Body of pancreas (tissue), 4 donors: ENCODE results near the gene CCDC121. TPM values are rescaled to one million over a fixed set of nuclear protein-coding genes. Genes with fewer than 3 reads are reported as not detected.
"Not testable (repeated sequence)": the region's sequence is repeated elsewhere in the genome, so short reads cannot be mapped to it uniquely, and the experiment has no call there.

Source experiments
- ATAC-seq: fragments of 150-250 bp; one replicate; pipeline ENCODE4 v1.9.1; 2016
- DNase-seq, 4 donors: peaks; one replicate each; pipeline ENCODE4 v3.0.0-alpha.2; 2019
- H3K27ac ChIP-seq, 4 donors: fragments of 200-600 bp; sonication (generic); 1 replicate in 3 of 4; 2 replicates in 1 of 4; pipeline versions ENCODE4 v1.5.1 to v1.6.1; 2016 to 2019; ENCODE audit warnings: mild to moderate bottlenecking in 1 of 4, mixed read lengths in 1 of 4, moderate library complexity in 1 of 4
- H3K27me3 ChIP-seq, 2 donors: fragments of 200-600 bp; sonication (generic); one replicate each; pipeline ENCODE4 v1.6.0; 2016; ENCODE audit warnings: mild to moderate bottlenecking in 1 of 2
- H3K36me3 ChIP-seq, 2 donors: fragments of 200-600 bp; sonication (generic); replicated peaks in 1 of 2; 2 replicates each; pipeline ENCODE4 v1.5.1; 2016; ENCODE audit warnings: low read depth in 2 of 2; ENCODE audit not compliant: insufficient read depth in 1 of 2
- H3K4me1 ChIP-seq: fragments of 200-600 bp; sonication (generic); one replicate; pipeline ENCODE4 v1.6.0; 2016
- H3K4me3 ChIP-seq, 2 donors: fragments of 200-600 bp; sonication (generic); 1 replicate in 1 of 2; 2 replicates in 1 of 2; pipeline ENCODE4 v1.5.1; 2016 to 2019
- H3K9me3 ChIP-seq, 3 donors: fragments of 200-600 bp; sonication (generic); 1 replicate in 2 of 3; 2 replicates in 1 of 3; pipeline ENCODE4 v1.5.1; 2016
- POLR2A ChIP-seq, 3 donors: fragments of 450-650 bp; IDR thresholded peaks; one replicate each; pipeline ENCODE4 v1.6.1; 2016; ENCODE audit warnings: antibody characterized with exemption in 3 of 3, mild to moderate bottlenecking in 2 of 3
- WGBS, 2 donors: methylation state at CpG; one replicate each; pipeline ENCODE4 v1.1.5; 2017; 5-methylcytosine and 5-hydroxymethylcytosine counted together
- intact Hi-C: fragments of 100-400 bp; cut with DNase I; formaldehyde crosslinking; loops from one replicate; pipeline ENCODE4 v1.15.1; 2023
- total RNA-seq, 2 donors: library from RNA; depleted of rRNA; stranded (reverse); fragments of >200 nt; gene quantifications; one replicate each; pipeline ENCODE4 v1.1.0, GENCODE V29; 2016
- TF ChIP-seq, protein P1 (sequence below), 7 experiments: fragments of 450-650 bp in 4 of 7; fragments of 200-600 bp in 3 of 7; sonication (generic) in 3 of 7; IDR thresholded peaks; one replicate each; pipeline ENCODE4 v1.5.1; 2016 to 2019; ENCODE audit warnings: antibody characterized with exemption in 7 of 7

CCDC121 gene
- total RNA-seq, 2 donors from 2014 or later: 1.3 to 2.1 TPM

DNA sequence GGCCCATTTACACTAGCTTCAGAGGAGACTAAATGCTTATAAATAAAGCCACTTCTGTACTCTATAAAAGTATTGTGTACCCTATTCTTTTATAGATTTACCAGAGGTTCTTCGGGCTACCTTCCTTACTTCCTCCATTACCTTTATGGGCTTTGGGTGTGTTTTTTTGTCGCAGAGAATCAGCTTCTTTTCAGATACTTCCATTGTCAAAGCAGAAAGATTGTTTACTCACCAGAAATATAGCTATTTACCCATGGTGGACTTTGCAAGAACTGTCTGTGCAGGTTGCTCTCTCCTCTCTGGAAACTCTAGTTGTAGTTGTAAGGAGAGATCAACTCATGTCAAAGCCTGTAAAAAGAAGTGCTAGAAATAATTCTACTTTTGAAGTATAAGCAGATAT lies 14.8 kb downstream of the CCDC121 start:
- 88 to 93% methylated on average over 2 of the region's 2 CpGs for WGBS, 2 donors
- no peaks in the 10 kb centered on the region for H3K9me3 ChIP-seq
- no peak for DNase-seq
- no peaks in the 10 kb centered on the region for H3K27me3 ChIP-seq
- no peaks in the 10 kb centered on the region for H3K4me1 ChIP-seq
- TF ChIP-seq, protein P1, sequence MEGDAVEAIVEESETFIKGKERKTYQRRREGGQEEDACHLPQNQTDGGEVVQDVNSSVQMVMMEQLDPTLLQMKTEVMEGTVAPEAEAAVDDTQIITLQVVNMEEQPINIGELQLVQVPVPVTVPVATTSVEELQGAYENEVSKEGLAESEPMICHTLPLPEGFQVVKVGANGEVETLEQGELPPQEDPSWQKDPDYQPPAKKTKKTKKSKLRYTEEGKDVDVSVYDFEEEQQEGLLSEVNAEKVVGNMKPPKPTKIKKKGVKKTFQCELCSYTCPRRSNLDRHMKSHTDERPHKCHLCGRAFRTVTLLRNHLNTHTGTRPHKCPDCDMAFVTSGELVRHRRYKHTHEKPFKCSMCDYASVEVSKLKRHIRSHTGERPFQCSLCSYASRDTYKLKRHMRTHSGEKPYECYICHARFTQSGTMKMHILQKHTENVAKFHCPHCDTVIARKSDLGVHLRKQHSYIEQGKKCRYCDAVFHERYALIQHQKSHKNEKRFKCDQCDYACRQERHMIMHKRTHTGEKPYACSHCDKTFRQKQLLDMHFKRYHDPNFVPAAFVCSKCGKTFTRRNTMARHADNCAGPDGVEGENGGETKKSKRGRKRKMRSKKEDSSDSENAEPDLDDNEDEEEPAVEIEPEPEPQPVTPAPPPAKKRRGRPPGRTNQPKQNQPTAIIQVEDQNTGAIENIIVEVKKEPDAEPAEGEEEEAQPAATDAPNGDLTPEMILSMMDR (IDR thresholded peaks at IDR 0.05): no peak
- TF ChIP-seq POLR2A (IDR thresholded peaks at IDR 0.05): no peak
- no peak overlapping the region for H3K4me3 ChIP-seq
- intact Hi-C loops: no loop called here
- no peak overlapping the region for H3K27ac ChIP-seq
- H3K36me3 ChIP-seq: peaks cover 0 to 24% of the 10 kb centered on the region in 2 donors
- no peak for ATAC-seq

DNA sequence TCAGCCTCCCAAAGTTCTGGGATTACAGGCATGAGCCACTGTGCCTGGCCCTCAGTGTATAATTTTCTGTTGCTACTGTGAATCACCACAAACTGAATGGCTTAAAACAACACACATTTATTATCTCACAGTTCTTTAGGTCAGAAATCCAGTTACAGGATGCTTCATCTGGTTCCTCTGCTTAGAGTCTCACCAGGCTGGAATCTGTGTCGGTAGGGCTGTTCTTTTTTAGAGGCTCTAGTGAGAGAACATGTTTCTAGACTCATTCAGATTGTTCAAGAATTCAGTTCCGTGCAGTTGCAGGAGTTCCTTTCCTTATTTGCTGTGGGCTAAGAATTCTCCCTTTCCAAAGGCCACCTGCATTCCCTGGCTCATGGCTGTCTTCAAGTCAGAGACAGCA lies 22.2 kb downstream of the CCDC121 start:
- ATAC-seq (no peak), DNase-seq (no peak)
- Histone ChIP-seq H3K9me3 (no peaks in the 10 kb centered on the region), H3K27me3 (no peaks in the 10 kb centered on the region), H3K36me3 (peaks cover 0 to 15% of the 10 kb centered on the region in 2 donors), H3K27ac (no peak overlapping the region), H3K4me3 (no peak overlapping the region), H3K4me1 (no peaks in the 10 kb centered on the region)
- TF ChIP-seq, protein P1 (IDR thresholded peaks at IDR 0.05): no peak
- no peak for TF ChIP-seq POLR2A (IDR thresholded peaks at IDR 0.05)
- intact Hi-C loops: no loop called here
- WGBS, 2 donors: 91 to 95% methylated on average over 2 of the region's 2 CpGs

DNA sequence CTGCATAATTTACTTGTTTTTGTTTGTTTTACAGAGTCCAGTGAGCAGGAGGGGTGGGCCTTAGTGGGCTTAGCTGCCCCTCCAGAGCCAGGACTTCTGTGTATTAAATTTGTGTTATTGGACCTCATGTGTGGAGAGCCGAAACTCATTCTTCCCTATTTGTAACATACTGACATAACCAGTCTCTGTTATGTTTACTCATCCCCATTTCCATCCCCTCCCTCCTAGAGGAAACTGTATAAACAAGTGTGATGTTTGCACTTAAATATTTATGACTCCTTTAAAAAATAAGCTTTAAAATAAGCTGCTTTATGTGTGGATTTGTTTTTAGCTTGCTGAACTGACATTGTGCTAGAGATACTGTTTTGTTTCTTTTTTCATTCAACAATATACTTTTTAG lies 32.2 kb downstream of the CCDC121 start:
- Histone ChIP-seq H3K9me3 (no peaks in the 10 kb centered on the region), H3K27me3 (no peaks in the 10 kb centered on the region), H3K4me3 (no peak overlapping the region), H3K4me1 (peaks cover 10% of the 10 kb centered on the region), H3K36me3 (peaks cover 0 to 2% of the 10 kb centered on the region in 2 donors), H3K27ac (no peak overlapping the region)
- intact Hi-C loops: no loop called here
- ATAC-seq (no peak), DNase-seq (no peak)
- TF ChIP-seq POLR2A (IDR thresholded peaks at IDR 0.05): no peak
- 94 to 100% methylated on average over 1 of the region's 1 CpG for WGBS, 2 donors

DNA sequence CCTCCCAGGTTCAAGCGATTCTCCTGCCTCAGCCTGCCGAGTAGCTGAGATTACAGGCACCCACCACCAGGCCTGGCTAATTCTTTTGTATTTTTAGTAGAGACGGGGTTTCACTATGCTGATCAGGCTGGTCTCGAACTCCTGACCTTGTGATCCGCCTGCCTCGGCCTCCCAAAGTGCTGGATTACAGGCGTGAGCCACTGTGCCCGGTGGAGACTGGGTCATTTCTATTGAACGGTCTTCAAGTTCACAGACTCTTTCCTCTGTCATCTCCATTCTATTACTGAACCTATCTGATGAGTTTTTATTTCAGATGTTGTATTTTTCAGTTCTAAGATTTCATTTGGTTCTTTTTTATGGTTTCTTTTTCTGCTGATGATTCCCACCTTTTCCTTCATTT lies 33.4 kb downstream of the CCDC121 start:
- not testable (repeated sequence) for DNase-seq

DNA sequence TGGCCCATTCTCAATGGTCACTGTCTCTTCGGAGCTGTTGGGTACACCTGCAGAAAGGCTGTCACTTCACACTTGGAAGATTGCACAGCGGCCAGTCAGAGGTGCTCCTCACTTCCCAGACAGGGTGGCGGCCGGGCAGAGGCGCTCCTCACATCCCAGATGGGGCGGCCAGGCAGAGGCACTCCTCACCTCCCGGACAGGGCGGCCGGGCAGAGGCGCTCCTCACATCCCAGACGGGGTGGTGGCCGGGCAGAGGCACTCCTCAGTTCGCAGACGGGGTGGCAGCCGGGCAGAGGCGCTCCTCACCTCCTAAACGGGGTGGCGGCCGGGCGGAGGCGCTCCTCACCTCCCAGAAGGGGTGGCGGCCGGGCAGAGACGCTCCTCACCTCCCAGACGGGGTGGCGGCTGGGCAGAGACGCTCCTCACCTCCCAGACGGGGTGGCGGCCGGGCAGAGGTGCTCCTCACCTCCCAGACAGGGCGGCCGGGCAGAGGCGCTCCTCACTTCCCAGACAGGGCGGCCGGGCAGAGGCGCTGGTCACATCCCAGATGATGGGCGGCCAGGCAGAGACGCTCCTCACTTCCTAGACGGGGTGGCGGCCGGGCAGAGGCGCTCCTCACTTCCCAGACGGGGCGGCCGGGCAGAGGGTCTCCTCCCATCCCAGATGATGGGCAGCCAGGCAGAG lies 34.6 kb downstream of the CCDC121 start:
- intact Hi-C loops, ATAC-seq: not testable (repeated sequence)

More for the DNA sequence above, 33.4 kb downstream of the CCDC121 start:
- peaks cover 10% of the 10 kb centered on the region for H3K4me1 ChIP-seq
- 96 to 99% methylated on average over 9 of the region's 9 CpGs for WGBS, 2 donors
- intact Hi-C loops, H3K27me3 ChIP-seq, H3K4me3 ChIP-seq, ATAC-seq, H3K27ac ChIP-seq, H3K9me3 ChIP-seq, H3K36me3 ChIP-seq: not testable (repeated sequence)

DNA sequence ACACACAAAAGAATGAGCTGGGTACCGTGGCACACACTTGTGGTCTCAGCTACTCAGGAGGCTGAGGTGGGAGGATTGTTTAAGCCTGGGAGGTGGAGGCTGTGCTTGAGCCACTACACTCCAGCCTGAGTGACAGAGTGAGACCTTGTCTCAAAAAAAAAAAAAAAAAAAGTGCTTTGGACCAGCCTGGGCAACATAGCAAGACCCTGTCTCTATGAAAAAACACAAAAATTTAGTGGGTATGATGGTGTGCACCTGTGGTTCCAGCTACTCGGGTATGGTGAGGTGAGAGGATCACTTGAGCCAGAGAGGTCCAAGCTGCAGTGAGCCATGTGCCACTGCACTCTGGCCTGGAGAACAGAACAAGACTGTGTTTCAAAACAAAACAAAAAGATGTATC lies 35.6 kb downstream of the CCDC121 start:
- Histone ChIP-seq H3K27ac (no peak overlapping the region), H3K36me3 (no peaks in the 10 kb centered on the region), H3K4me1 (peaks cover 10% of the 10 kb centered on the region), H3K27me3 (no peaks in the 10 kb centered on the region), H3K4me3 (no peak overlapping the region), H3K9me3 (no peaks in the 10 kb centered on the region)
- TF ChIP-seq POLR2A (IDR thresholded peaks at IDR 0.05): no peak
- TF ChIP-seq, protein P1 (IDR thresholded peaks at IDR 0.05): no peak
- WGBS, 2 donors: 96 to 97% methylated on average over 2 of the region's 2 CpGs
- ATAC-seq (no peak), DNase-seq (no peak)
- intact Hi-C loops: no loop called here

More for the DNA sequence above, 34.6 kb downstream of the CCDC121 start:
- H3K9me3 ChIP-seq, H3K4me3 ChIP-seq, H3K36me3 ChIP-seq, H3K27me3 ChIP-seq, H3K27ac ChIP-seq, DNase-seq: not testable (repeated sequence)
- H3K4me1 ChIP-seq: peaks cover 10% of the 10 kb centered on the region
- WGBS, 2 donors: 96 to 97% methylated on average over 17 to 28 of the region's 45 CpGs
